G401.6 (cell line): ENCODE results near the gene SULT1A2.
"Not testable (repeated sequence)": the region's sequence is repeated elsewhere in the genome, so short reads cannot be mapped to it uniquely, and the experiment has no call there.

Source experiments
- FAIRE-seq: peaks from 2 replicates; lab custom pipeline; 2012; peaks lifted over from hg19 to GRCh38; lab: Jason Lieb, UNC

The SULT1A2 gene

GRCh38 chr16:28609631-28610594 lies 13.1 kb upstream of the SULT1A2 start, which contains the start of gene SULT1A1:
Gene SULT1A1, minus strand, starts transcription at chr16:28610044. Its CDS starts 1,189 bp downstream, at chr16:28608855.
- FAIRE-seq = no peak

DNA sequence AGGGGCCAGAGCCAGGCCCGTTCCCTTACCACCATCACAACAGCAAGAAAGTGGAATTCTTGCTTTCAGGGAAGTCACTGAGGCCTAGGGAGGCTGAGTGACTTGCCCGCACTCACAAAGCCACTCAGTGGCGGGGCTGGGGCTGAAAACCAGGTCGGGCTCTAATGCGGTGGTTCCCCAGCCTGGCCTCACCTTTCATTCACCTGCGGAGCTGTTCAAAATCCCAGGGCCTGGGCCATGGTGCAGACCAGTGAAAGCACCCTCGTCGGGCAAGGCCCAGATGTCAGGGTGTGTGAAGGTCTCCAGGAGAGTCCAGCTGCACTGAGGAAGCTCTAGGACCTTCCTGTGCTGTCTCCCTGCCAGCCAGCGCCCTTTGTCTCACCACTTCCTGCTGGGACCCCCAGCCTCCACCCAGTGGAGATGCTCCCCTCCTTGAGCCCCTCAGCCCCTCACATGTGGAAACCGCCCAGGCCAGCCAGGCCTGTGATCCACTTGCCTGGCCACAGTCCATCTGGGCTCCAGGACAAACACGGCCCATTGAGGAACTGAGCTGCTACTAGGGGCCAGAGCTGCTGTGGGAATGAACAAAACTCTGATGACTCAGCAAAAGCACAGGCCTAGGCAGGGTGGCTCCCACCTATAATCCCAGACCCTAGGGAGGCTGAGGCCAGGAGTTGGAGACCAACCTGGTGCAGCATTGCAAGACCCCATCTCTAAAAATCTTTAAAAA lies 12.2 kb upstream of the SULT1A2 start:
- not testable (repeated sequence) for FAIRE-seq

- not testable (repeated sequence) for FAIRE-seq
Observed at GRCh38 chr16:28608496-28608808, 11.6 kb upstream of the SULT1A2 start.

DNA sequence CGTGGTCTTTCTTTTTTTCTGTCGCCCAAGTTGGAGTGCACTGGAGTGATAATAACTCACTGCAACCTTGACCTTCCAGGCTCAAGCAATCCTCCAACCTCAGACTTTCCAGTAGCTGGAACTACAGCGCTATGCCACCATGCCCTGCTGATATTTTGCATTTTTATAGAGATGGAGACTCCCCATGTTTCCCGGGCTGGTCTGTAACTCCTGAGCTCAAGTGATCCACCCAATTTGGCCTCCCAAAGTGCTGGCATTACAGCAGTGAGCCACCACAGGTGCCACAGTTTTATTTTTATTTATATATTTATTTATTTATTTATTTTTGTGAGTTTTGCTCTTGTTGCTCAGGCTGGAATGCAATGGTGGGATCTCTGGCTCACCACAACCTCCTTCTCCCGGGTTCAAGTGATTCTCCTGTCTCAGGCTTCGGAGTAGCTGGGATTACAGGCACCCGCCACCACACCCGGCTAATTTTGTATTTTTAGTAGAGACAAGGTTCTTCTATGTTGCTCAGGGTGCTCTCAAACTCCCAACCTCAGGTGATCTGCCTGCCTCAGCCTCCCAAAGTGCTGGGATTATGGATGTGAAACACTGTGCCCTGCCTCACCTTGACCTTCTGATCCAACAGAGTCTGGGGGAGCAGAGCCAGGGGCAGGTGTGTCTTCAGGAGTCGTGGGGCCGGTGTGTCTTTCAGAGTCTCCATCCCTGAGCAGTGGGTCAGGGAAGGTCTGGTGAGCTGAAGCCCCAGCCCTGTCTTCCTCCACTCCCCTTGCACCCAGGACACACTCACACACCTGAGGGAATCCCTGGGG lies 11.0 kb upstream of the SULT1A2 start:
- FAIRE-seq = not testable (repeated sequence)

DNA sequence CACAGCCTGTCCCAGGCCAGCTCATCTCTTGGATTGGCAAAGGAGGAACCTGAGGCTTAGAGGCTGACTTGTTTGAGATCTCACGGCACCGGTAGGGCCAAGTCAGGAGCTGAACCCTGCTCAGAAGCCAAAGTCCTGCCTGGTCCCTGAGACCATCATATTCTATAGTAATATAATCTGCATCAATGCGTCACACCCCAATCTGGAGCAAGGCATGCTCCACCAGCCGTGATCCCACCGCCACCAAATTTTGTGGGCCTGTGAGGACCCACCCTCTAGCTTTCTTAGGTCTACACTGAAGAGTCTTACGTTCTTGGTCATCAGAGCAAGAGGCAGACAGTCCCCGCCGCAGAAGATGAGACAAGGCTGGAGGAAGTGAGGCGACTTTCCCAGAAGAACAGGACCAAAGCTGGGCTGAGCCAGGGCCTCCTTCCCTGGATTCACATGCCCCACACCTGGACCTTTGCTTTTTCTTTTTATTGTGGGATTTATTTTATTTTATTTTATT lies 10.3 kb upstream of the SULT1A2 start:
- FAIRE-seq = no peak

- FAIRE-seq = no peak
Observed at GRCh38 chr16:28606291-28607115, 9.7 kb upstream of the SULT1A2 start.

GRCh38 chr16:28604186-28604565 lies 7.3 kb upstream of the SULT1A2 start:
- no peak for FAIRE-seq

GRCh38 chr16:28603381-28604185 lies 6.7 kb upstream of the SULT1A2 start:
- no peak for FAIRE-seq

DNA sequence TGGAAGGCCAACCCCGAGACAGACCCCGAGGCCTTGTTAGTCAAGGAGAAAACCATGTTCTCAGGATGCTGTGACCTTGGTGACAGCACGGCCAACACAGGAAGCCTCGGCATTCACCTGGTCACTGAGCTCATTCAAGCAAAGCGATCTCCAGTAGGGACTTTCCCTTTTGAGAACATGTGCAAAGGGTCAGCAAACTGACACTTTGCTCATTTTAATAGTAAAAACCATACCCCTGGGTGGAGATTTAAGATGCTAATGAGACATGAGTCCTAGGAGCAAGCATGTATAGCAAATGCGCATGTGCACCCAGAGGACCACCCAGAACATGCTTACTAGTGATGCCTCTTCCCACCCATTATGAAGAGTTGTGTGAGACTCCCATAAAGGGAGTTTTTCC lies 5.7 kb upstream of the SULT1A2 start:
- no peak for FAIRE-seq

GRCh38 chr16:28602062-28602461 lies 5.2 kb upstream of the SULT1A2 start:
- not testable (repeated sequence) for FAIRE-seq

DNA sequence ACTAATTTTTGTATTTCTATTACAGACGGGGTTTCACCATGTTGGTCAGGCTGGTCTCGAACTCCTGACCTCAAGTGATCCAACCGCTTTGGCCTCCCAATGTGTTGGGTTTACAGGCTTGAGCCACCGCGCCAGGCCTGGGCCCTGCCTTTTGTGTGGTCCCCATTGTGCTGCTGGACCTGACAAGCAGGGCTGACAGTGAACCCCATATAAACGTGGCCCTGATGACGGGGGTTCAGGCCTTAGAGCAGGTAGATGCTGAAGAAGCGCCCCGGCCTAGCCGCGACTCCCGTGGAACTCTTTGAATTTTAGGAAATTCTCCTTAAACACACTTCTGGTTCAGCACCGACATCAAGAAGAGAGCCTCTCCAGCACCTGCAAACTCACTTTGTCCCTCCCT lies 4.7 kb upstream of the SULT1A2 start:
- FAIRE-seq = not testable (repeated sequence)

DNA sequence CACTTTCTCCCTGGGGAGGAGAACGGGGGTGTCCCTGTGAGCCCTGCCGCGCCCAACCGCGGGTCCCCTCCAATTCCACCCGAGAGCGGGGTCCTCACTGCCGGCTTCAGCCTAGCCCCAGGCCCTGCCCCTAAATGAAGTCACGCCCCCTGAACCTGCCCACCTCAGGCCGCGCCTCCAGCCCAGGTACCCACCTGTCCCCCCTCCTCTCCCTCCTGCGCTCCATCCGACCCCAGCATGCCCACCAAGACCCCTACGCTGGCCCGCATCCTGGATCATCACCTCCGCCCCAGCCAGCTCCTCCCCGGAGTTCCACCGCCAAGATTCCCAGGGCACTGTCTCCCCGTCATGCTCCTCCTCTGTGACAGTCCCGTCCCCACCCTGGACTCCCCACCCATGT lies 4.1 kb upstream of the SULT1A2 start:
- not testable (repeated sequence) for FAIRE-seq

DNA sequence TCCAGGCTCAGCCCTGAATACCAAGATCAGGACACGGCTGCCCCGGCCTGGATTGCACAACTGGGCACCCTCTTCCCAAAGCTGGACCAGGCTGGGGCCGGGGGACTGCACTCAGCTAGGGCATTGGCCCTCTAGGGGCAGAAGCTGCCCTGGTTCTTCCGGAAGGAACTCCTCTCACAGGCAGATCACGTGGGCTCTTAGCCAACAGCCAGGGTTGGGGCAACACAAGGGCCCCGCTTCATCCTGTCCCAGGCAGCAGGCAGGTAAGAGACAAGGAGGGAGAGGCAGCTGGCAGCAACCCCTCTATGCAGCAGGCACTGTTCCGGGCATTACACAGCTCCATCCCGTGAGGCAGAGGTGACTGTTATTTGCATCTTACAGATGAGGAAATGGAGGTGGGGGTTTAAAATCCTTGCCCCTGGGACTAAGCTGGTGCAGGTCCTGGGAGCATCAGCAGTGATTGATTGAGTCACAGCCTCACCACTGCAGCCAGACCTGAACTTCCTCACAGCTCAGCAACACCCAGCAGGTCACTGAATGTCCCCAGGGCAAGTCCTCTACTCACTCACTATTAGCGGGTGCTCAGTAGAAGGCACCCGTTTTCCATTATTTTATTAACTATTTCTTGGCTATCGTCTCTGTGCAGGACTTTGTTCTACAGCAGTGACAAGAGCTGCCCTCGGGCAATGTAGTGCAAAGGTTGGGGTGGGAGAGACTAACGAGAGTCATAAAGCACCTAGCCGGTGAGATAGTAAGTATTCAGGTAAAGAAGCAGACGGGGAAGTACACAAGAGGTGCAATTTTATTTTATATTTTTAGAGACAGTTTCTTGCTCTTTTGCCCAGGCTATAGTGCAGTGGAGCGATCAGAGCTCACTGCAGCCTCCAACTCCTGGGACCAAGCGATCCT lies 2.8 kb upstream of the SULT1A2 start:
- not testable (repeated sequence) for FAIRE-seq

- no peak for FAIRE-seq
Observed at GRCh38 chr16:28597692-28598261, 927 bp upstream of the SULT1A2 start.

DNA sequence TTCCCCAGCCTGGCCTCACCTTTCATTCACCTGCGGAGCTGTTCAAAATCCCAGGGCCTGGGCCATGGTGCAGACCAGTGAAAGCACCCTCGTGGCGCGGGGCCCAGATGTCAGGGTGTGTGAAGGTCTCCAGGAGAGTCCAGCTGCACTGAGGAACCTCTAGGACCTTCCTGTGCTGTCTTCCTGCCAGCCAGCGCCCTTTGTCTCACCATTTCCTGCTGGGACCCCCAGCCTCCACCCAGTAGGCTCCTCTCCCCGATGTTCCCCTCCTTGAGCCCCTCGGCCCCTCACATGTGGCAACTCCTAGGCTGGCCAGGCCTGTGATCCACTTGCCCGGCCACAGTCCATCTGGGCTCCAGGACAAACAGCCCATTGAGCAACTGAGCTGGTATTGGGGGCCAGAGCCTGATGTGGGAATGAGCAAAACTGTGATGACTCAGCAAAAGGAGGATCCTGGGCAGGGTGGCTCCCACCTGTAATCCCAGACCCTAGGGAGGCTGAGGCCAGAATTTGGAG lies 677 bp downstream of the SULT1A2 start:
- FAIRE-seq = no peak

DNA sequence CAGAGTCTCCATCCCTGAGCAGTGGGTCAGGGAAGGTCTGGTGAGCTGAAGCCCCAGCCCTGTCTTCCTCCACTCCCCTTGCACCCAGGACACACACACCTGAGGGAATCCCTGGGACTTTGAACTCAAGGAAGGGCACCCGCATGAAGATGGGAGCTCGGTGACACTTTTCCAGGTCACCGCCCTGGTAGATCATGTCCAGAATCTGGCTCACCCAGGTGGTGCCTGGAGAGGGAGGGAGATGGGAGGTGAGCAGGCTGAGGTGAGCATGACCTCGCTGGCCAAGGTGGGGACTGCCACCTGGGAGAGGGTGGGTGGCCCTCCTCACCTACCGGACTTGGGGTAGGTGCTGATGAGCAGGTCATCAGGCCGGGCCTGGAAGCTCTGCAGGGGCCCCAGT lies 1.4 kb downstream of the SULT1A2 start:
- not testable (repeated sequence) for FAIRE-seq

- no peak for FAIRE-seq
Observed at GRCh38 chr16:28592979-28593553, 3.8 kb downstream of the SULT1A2 start.

- no peak for FAIRE-seq
Observed at GRCh38 chr16:28592511-28592910, 4.3 kb downstream of the SULT1A2 start.
